ENCODE data around the gene CLCN4. TPM values are rescaled to one million over a fixed set of nuclear protein-coding genes. Genes with fewer than 3 reads are reported as not detected.

Gene CLCN4
- total and polyA plus RNA-seq, 2 of the 8 experiments (the other 6 are each of a cell fraction or from before 2014, with no cell fraction given), result 3.3 to 11.2 TPM

- no peak overlapping the region for H3K27ac ChIP-seq (ENCODE audit: low read depth, low read length)
- no peak overlapping the region for H3K4me3 ChIP-seq (ENCODE audit: extremely low read depth in 1 of 4, insufficient read depth in 2 of 4, low read depth in 3 of 4, low read length in 4 of 4)
- H3K79me2 ChIP-seq (ENCODE audit: control insufficient read depth in 1 of 2, insufficient read depth in 2 of 2, low read length in 2 of 2), result no peaks in the 10 kb centered on the region
- no peaks in the 10 kb centered on the region for H4K20me1 ChIP-seq (replicated peaks in 1 of 2; ENCODE audit: control insufficient read depth in 1 of 2, insufficient read depth in 2 of 2, low read length in 2 of 2)
- H3K9ac ChIP-seq (replicated peaks in 1 of 4; ENCODE audit: extremely low read depth in 1 of 4, low read depth in 3 of 4, low read length in 3 of 4), result no peak overlapping the region
- H3K4me1 ChIP-seq (replicated peaks in 1 of 4; ENCODE audit: control insufficient read depth in 3 of 4, insufficient read depth in 4 of 4, low read length in 3 of 4), result no peaks in the 10 kb centered on the region
- peaks cover 0 to 20% (median 5%) of the 10 kb centered on the region in 4 experiments; a peak in 5 of 8 replicates for H3K36me3 ChIP-seq (ENCODE audit: control insufficient read depth in 2 of 4, insufficient read depth in 4 of 4, low read length in 3 of 4)
- no peak overlapping the region for H3K23ac ChIP-seq (ENCODE audit: insufficient read length)
- H3K4me2 ChIP-seq (ENCODE audit: insufficient read depth in 1 of 2, low read depth in 2 of 2, low read length in 2 of 2), result no peak overlapping the region
- DNase-seq (ENCODE audit: low read depth in 1 of 2, low spot score in 2 of 2) (no peak), FAIRE-seq (no peak)
- no peak overlapping the region for H2AFZ ChIP-seq (ENCODE audit: low read length)
- H3K79me1 ChIP-seq (ENCODE audit: low read depth, low read length), result no peaks in the 10 kb centered on the region
- H2BK20ac ChIP-seq (ENCODE audit: low read length), result no peak overlapping the region
- TF ChIP-seq NRF1 (IDR thresholded peaks at IDR 0.05; ENCODE audit: low read depth, low read length) (no peak), EZH2 (IDR thresholded peaks at IDR 0.05; ENCODE audit: low read depth, low read length, severe bottlenecking) (no peak), BCL11A (IDR thresholded peaks at IDR 0.05; ENCODE audit: low read depth in 2 of 2, low read length in 2 of 2) (no peak), RBBP5 (IDR thresholded peaks at IDR 0.05; ENCODE audit: borderline replicate concordance, low read depth, low read length) (no peak), TCF12 (IDR thresholded peaks at IDR 0.05; ENCODE audit: low read depth, low read length) (no peak), MAFK (IDR thresholded peaks at IDR 0.05; ENCODE audit: low read depth, low read length) (no peak), USF2 (IDR thresholded peaks at IDR 0.05; ENCODE audit: low read length) (no peak), CBX5 (IDR thresholded peaks at IDR 0.05; ENCODE audit: low read depth, low read length) (no peak)
- no peak overlapping the region for H3K56ac ChIP-seq (replicated peaks; ENCODE audit: insufficient read length, low read depth, low read length)
- no peak overlapping the region for H2AK5ac ChIP-seq (ENCODE audit: low read depth, low read length)
- no peaks in the 10 kb centered on the region for H3K23me2 ChIP-seq (ENCODE audit: low read depth, low read length)
- no peaks in the 10 kb centered on the region for H3K27me3 ChIP-seq (replicated peaks in 1 of 4; ENCODE audit: control insufficient read depth in 3 of 4, extremely low read depth in 1 of 4, insufficient read depth in 3 of 4, low read length in 3 of 4)
- H2BK120ac ChIP-seq (replicated peaks; ENCODE audit: low read depth, low read length), result no peak overlapping the region
- H4K91ac ChIP-seq (replicated peaks; ENCODE audit: insufficient read length, low read length), result no peak overlapping the region
- CTCF ChIA-PET (ENCODE audit: partially characterized antibody), result no interaction called here
- H2BK5ac ChIP-seq (ENCODE audit: low read depth, low read length), result no peak overlapping the region
- H3K18ac ChIP-seq (ENCODE audit: extremely low read depth, low read length), result no peak overlapping the region
- H3K14ac ChIP-seq (ENCODE audit: insufficient read length), result no peak overlapping the region
- H3K4ac ChIP-seq (replicated peaks; ENCODE audit: insufficient read length, low read depth, low read length), result no peak overlapping the region
- no peak overlapping the region for H4K5ac ChIP-seq (ENCODE audit: insufficient read length, low read depth, low read length)
- H4K8ac ChIP-seq (ENCODE audit: extremely low read depth, insufficient read depth, low read length), result no peak overlapping the region
- peaks cover 18 to 22% of the 10 kb centered on the region in 2 experiments for H3K9me3 ChIP-seq (ENCODE audit: insufficient read depth in 2 of 2, low read depth in 1 of 2, low read length in 1 of 2)
- no peak overlapping the region for H2BK12ac ChIP-seq (ENCODE audit: low read depth, low read length)
- POLR2A ChIA-PET (ENCODE audit: partially characterized antibody), result no interaction called here
- WGBS, 2 experiments (ENCODE audit: extremely low coverage in 1 of 2, insufficient coverage in 1 of 2, insufficient read length in 1 of 2, insufficient replicate concordance in 2 of 2, low coverage in 1 of 2, low lambda C conversion rate in 2 of 2, missing lambda C conversion rate in 1 of 2), result 93% methylated on average over 15 of the region's 20 CpGs; no CpG with 5 or more reads in 1 of the 2 experiments
- H2BK15ac ChIP-seq (ENCODE audit: low read length), result no peak overlapping the region
Observed at GRCh38 chrX:10124506-10125247, 32.1 kb upstream of the CLCN4 start.
